Liver (tissue), 9 donors: Measurements from ENCODE around the gene GTF2F2. TPM values are rescaled to one million over a fixed set of nuclear protein-coding genes. Genes with fewer than 3 reads are reported as not detected.

ENCODE experiments used
- DNase-seq: peaks from one replicate; pipeline ENCODE4 v3.0.0-alpha.2; 2017; ENCODE audit warnings: low spot score
- H3K27ac ChIP-seq, 2 donors: one replicate each; pipeline ENCODE4 v1.7.0; 2013; ENCODE audit warnings: inconsistent platforms in 2 of 2, low read length in 2 of 2, control low read depth in 1 of 2, low read depth in 1 of 2, mild to moderate bottlenecking in 1 of 2
- H3K27me3 ChIP-seq, 4 donors: one replicate each; pipeline versions ENCODE4 v1.6.1 to v1.7.0; 2013; ENCODE audit warnings: low read length in 3 of 4, inconsistent platforms in 1 of 4, mild to moderate bottlenecking in 1 of 4, moderate library complexity in 1 of 4; ENCODE audit not compliant: control insufficient read depth in 4 of 4, insufficient read depth in 4 of 4
- H3K36me3 ChIP-seq, 4 donors: one replicate each; pipeline versions ENCODE4 v1.6.1 to v1.7.0; 2013; ENCODE audit warnings: low read length in 3 of 4, mild to moderate bottlenecking in 3 of 4, low read depth in 1 of 4, moderate library complexity in 1 of 4; ENCODE audit not compliant: control insufficient read depth in 4 of 4, insufficient read depth in 3 of 4
- H3K4me1 ChIP-seq, 4 donors: one replicate each; pipeline versions ENCODE4 v1.6.1 to v1.7.0; 2013; ENCODE audit warnings: low read length in 3 of 4, mild to moderate bottlenecking in 3 of 4, moderate library complexity in 1 of 4; ENCODE audit not compliant: control insufficient read depth in 4 of 4, insufficient read depth in 4 of 4
- H3K4me3 ChIP-seq, 3 donors: one replicate each; pipeline versions ENCODE4 v1.6.1 to v1.7.0; 2013; ENCODE audit warnings: low read length in 3 of 3, control low read depth in 1 of 3, low read depth in 1 of 3, mild to moderate bottlenecking in 1 of 3
- H3K9ac ChIP-seq, 2 donors: one replicate each; pipeline ENCODE4 v1.7.0; 2013; ENCODE audit warnings: low read length in 2 of 2, mild to moderate bottlenecking in 2 of 2, moderate library complexity in 2 of 2, control low read depth in 1 of 2, low read depth in 1 of 2
- H3K9me3 ChIP-seq, 4 donors: one replicate each; pipeline versions ENCODE4 v1.6.1 to v1.7.0; 2013; ENCODE audit warnings: low read length in 3 of 4; ENCODE audit not compliant: control insufficient read depth in 4 of 4
- FOXA1 ChIP-seq: IDR thresholded peaks from 2 replicates; pipeline ENCODE4 v1.6.1; 2016; ENCODE audit warnings: antibody characterized with exemption
- GABPA ChIP-seq, 2 donors: IDR thresholded peaks in 1 of 2; conservative IDR thresholded peaks in 1 of 2; 2 replicates each; pipeline ENCODE4 v1.6.1; 2016; ENCODE audit warnings: antibody characterized with exemption in 2 of 2, mild to moderate bottlenecking in 1 of 2, moderate library complexity in 1 of 2
- HNF4A ChIP-seq, 2 donors: conservative IDR thresholded peaks; 2 replicates each; pipeline ENCODE4 v1.6.1; 2016; ENCODE audit warnings: antibody characterized with exemption in 2 of 2, mild to moderate bottlenecking in 2 of 2
- HNF4G ChIP-seq: IDR thresholded peaks from 2 replicates; pipeline ENCODE4 v1.6.1; 2016; ENCODE audit warnings: antibody characterized with exemption
- JUND ChIP-seq, 2 donors: IDR thresholded peaks; 2 replicates each; pipeline ENCODE4 v1.6.1; 2016; ENCODE audit warnings: antibody characterized with exemption in 2 of 2
- NR2F2 ChIP-seq: IDR thresholded peaks from 2 replicates; pipeline ENCODE4 v1.6.1; 2016; ENCODE audit warnings: antibody characterized with exemption
- RAD21 ChIP-seq, 2 donors: IDR thresholded peaks; 2 replicates each; pipeline ENCODE4 v1.6.1; 2016; ENCODE audit warnings: antibody characterized with exemption in 2 of 2, mild to moderate bottlenecking in 2 of 2
- RXRA ChIP-seq, 2 donors: IDR thresholded peaks; 2 replicates each; pipeline ENCODE4 v1.6.1; 2017 to 2018; ENCODE audit warnings: antibody characterized with exemption in 2 of 2, mild to moderate bottlenecking in 1 of 2
- SP1 ChIP-seq: IDR thresholded peaks from 2 replicates; pipeline ENCODE4 v1.6.1; 2018; ENCODE audit warnings: antibody characterized with exemption, mild to moderate bottlenecking
- TAF1 ChIP-seq: conservative IDR thresholded peaks from 2 replicates; pipeline ENCODE4 v1.6.1; 2016; ENCODE audit warnings: antibody characterized with exemption, mild to moderate bottlenecking
- YY1 ChIP-seq: IDR thresholded peaks from 2 replicates; pipeline ENCODE4 v1.6.1; 2016; ENCODE audit warnings: antibody characterized with exemption, mild to moderate bottlenecking
- WGBS: extraction: QIAGEN DNeasy Blood & Tissue Kit; methylation state at CpG from one replicate; pipeline ENCODE4 v1.1.7; 2013; 5-methylcytosine and 5-hydroxymethylcytosine counted together
- polyA plus RNA-seq, 2 donors: library from polyadenylated mRNA; stranded (reverse) in 1 of 2; unstranded in 1 of 2; fragments of 200-250 nt in 1 of 2; fragments of >200 nt in 1 of 2; fragmentation: Nextera tagmentation in 1 of 2; extraction: Ambion mirVana in 1 of 2; gene quantifications; one replicate each; pipeline versions ENCODE4 v1.2.1 to v1.2.3, GENCODE V29; 2013 to 2015
- total RNA-seq, 2 donors: library from RNA; depleted of rRNA; stranded (reverse); fragments of >200 nt; gene quantifications; one replicate each; pipeline ENCODE4 v1.2.3, GENCODE V29; 2014
- TF ChIP-seq, protein P1 (sequence below): IDR thresholded peaks from 2 replicates; pipeline ENCODE4 v1.6.1; 2016; ENCODE audit warnings: antibody characterized with exemption
- TF ChIP-seq, protein P2 (sequence below): IDR thresholded peaks from 2 replicates; pipeline ENCODE4 v1.6.1; 2016; ENCODE audit warnings: antibody characterized with exemption, mild to moderate bottlenecking
- TF ChIP-seq, protein P3 (sequence below): IDR thresholded peaks from 2 replicates; pipeline ENCODE4 v1.6.1; 2016; ENCODE audit warnings: antibody characterized with exemption
- TF ChIP-seq, protein P4 (sequence below): IDR thresholded peaks from 2 replicates; pipeline ENCODE4 v1.6.1; 2016; ENCODE audit warnings: antibody characterized with exemption
- donor health status: healthy.
- donor health status: healthy.
- donor health status: healthy.
- donor health status: healthy.
- donor health status: healthy.

The GTF2F2 gene
- total and polyA plus RNA-seq, 4 donors = 6.0 to 8.5 (median 7.3) TPM

DNA sequence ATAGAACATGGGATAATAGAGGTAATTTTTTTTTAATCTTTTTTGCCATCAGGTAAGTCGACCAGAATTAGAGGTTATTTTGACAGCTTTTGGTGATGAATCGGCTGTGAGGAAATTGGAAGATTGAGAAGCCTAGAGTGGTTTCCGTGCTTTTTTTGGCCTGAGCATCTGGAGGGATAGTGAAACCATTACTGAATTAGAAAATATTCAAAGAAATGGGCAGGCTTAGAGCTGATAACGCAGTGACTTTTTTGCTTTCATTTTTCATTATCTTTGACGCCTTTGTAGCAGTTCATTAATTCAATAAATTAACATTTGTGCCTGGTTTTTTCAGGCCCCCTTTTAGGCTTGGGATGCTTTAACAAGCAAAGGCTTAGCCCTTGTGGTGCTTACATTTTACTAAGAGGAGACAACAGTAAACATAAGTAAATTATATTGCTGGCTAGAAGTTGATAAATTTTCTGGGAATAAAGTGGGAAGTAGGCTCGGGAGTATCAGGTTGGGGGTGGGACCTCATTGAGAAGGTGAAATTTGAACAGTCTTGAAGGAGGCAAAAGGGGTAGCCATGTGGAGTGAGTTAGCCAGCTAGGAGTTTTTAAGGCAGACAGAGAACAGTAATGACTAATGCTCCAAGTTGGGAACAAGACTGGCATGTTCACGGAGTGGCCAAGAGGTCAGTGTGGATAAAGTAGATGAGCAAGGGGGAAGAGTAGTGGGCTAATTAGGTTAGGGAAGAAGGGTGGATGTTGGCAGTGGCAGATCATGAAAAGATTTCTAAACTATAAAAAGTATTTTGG is 36.5 kb downstream of the GTF2F2 start:
- Histone ChIP-seq H3K36me3 (peaks cover 0 to 3% (median 1%) of the 10 kb centered on the region in 4 donors), H3K9me3 (no peaks in the 10 kb centered on the region), H3K4me3 (no peak overlapping the region), H3K9ac (no peak overlapping the region), H3K27ac (no peak overlapping the region), H3K4me1 (no peaks in the 10 kb centered on the region), H3K27me3 (no peaks in the 10 kb centered on the region)
- 93% methylated on average over 7 of the region's 7 CpGs for WGBS
- no peak for TF ChIP-seq HNF4A (conservative IDR thresholded peaks at IDR 0.05)
- no peak for TF ChIP-seq RXRA (IDR thresholded peaks at IDR 0.05)
- TF ChIP-seq, protein P1, sequence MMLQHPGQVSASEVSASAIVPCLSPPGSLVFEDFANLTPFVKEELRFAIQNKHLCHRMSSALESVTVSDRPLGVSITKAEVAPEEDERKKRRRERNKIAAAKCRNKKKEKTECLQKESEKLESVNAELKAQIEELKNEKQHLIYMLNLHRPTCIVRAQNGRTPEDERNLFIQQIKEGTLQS = no peak
- TF ChIP-seq, protein P2, sequence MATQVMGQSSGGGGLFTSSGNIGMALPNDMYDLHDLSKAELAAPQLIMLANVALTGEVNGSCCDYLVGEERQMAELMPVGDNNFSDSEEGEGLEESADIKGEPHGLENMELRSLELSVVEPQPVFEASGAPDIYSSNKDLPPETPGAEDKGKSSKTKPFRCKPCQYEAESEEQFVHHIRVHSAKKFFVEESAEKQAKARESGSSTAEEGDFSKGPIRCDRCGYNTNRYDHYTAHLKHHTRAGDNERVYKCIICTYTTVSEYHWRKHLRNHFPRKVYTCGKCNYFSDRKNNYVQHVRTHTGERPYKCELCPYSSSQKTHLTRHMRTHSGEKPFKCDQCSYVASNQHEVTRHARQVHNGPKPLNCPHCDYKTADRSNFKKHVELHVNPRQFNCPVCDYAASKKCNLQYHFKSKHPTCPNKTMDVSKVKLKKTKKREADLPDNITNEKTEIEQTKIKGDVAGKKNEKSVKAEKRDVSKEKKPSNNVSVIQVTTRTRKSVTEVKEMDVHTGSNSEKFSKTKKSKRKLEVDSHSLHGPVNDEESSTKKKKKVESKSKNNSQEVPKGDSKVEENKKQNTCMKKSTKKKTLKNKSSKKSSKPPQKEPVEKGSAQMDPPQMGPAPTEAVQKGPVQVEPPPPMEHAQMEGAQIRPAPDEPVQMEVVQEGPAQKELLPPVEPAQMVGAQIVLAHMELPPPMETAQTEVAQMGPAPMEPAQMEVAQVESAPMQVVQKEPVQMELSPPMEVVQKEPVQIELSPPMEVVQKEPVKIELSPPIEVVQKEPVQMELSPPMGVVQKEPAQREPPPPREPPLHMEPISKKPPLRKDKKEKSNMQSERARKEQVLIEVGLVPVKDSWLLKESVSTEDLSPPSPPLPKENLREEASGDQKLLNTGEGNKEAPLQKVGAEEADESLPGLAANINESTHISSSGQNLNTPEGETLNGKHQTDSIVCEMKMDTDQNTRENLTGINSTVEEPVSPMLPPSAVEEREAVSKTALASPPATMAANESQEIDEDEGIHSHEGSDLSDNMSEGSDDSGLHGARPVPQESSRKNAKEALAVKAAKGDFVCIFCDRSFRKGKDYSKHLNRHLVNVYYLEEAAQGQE = no peak
- TF ChIP-seq HNF4G = no peak
- DNase-seq = no peak

DNA sequence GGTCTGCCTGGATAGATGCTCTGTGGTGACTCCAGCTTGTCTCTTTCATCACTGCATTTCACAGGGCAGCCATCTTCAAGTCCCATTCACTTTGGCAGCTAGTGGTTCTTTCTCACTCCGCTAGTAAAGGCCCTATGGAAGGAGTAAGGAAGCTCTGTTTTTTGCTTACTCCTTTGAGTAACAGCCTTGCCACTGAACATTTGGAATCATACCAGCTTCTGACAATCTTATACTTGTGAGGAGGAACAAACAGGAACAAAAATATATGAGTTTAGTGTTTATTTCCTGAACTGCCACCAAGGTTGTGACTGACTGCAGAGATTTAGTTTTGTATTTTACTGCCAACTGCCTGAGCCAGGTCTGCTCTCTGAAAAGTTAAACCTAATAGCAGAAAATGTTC is 41.9 kb downstream of the GTF2F2 start:
- H3K9me3 ChIP-seq = no peaks in the 10 kb centered on the region
- TF ChIP-seq, protein P2 = no peak
- no peak for TF ChIP-seq RAD21 (IDR thresholded peaks at IDR 0.05)
- TF ChIP-seq, protein P3, sequence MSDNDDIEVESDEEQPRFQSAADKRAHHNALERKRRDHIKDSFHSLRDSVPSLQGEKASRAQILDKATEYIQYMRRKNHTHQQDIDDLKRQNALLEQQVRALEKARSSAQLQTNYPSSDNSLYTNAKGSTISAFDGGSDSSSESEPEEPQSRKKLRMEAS = no peak
- no peak for TF ChIP-seq YY1
- TF ChIP-seq GABPA (IDR thresholded peaks at IDR 0.05 in 1 of 2, conservative IDR thresholded peaks at IDR 0.05 in 1 of 2) = no peak
- TF ChIP-seq, protein P1 = no peak
- no peak for TF ChIP-seq TAF1
- TF ChIP-seq SP1 = no peak
- TF ChIP-seq JUND (IDR thresholded peaks at IDR 0.05) = no peak
- TF ChIP-seq, protein P4, sequence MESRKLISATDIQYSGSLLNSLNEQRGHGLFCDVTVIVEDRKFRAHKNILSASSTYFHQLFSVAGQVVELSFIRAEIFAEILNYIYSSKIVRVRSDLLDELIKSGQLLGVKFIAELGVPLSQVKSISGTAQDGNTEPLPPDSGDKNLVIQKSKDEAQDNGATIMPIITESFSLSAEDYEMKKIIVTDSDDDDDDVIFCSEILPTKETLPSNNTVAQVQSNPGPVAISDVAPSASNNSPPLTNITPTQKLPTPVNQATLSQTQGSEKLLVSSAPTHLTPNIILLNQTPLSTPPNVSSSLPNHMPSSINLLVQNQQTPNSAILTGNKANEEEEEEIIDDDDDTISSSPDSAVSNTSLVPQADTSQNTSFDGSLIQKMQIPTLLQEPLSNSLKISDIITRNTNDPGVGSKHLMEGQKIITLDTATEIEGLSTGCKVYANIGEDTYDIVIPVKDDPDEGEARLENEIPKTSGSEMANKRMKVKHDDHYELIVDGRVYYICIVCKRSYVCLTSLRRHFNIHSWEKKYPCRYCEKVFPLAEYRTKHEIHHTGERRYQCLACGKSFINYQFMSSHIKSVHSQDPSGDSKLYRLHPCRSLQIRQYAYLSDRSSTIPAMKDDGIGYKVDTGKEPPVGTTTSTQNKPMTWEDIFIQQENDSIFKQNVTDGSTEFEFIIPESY = no peak
- no peak for TF ChIP-seq FOXA1
- TF ChIP-seq HNF4G = no peak
- no peak for TF ChIP-seq NR2F2
- no peak for TF ChIP-seq RXRA (IDR thresholded peaks at IDR 0.05)

More for the DNA sequence above, 41.9 kb downstream of the GTF2F2 start:
- no peak for DNase-seq
- Histone ChIP-seq H3K4me1 (no peaks in the 10 kb centered on the region), H3K27ac (no peak overlapping the region), H3K9ac (no peak overlapping the region), H3K27me3 (no peaks in the 10 kb centered on the region), H3K36me3 (peaks cover 0 to 3% (median 0%) of the 10 kb centered on the region in 4 donors), H3K4me3 (no peak overlapping the region)
- WGBS = 89% methylated on average over 1 of the region's 1 CpG
